Left ventricle myocardium inferior (tissue), 1 donor: ENCODE data around the gene MRPL2. TPM values are rescaled to one million over a fixed set of nuclear protein-coding genes. Genes with fewer than 3 reads are reported as not detected.

Experiments used
- DNase-seq: peaks from one replicate; pipeline ENCODE4 v3.0.0-alpha.2; 2020
- H3K27ac ChIP-seq: fragments of 200-600 bp; replicated peaks from 2 replicates; pipeline ENCODE4 v1.8.0; 2021
- H3K27me3 ChIP-seq: fragments of 200-600 bp; 2 replicates; pipeline ENCODE4 v1.8.0; 2021; ENCODE audit warnings: low read depth
- H3K36me3 ChIP-seq: fragments of 200-600 bp; 2 replicates; pipeline ENCODE4 v1.8.0; 2021
- H3K4me1 ChIP-seq: fragments of 200-600 bp; 2 replicates; pipeline ENCODE4 v1.8.0; 2021
- H3K4me3 ChIP-seq: fragments of 200-600 bp; 2 replicates; pipeline ENCODE4 v1.8.0; 2021; ENCODE audit warnings: mild to moderate bottlenecking, moderate library complexity
- H3K9me3 ChIP-seq: fragments of 200-600 bp; replicated peaks from 2 replicates; pipeline ENCODE4 v1.8.0; 2021
- intact Hi-C: fragments of 100-400 bp; cut with micrococcal nuclease; formaldehyde crosslinking; loops from one replicate; pipeline ENCODE4 v1.11.0; 2022
- total RNA-seq: library from RNA; stranded (reverse); fragmentation: NEBNext Ultra II Directional; extraction: Animal tissue kit (Norgen Biotek cat#: 25700); gene quantifications from one replicate; pipeline ENCODE4 v1.2.1, GENCODE V29; 2021
- TF ChIP-seq, protein P1 (sequence below): fragments of 200-600 bp; IDR thresholded peaks from 2 replicates; pipeline ENCODE4 v1.8.0; 2021; ENCODE audit warnings: antibody characterized with exemption, mild to moderate bottlenecking, borderline replicate concordance
- donor health status: DM: no; HTN: yes; CAD: no; lungs with severe emphysema.

MRPL2 gene
- total RNA-seq, 1 donor from 2014 or later = 94.9 TPM

GRCh38 chr6:43078691-43079090, 19.5 kb upstream of the MRPL2 start:
- H3K36me3 ChIP-seq = peaks cover 14% of the 10 kb centered on the region
- intact Hi-C loops = no loop called here
- H3K9me3 ChIP-seq = no peaks in the 10 kb centered on the region
- peaks cover 29% of the 10 kb centered on the region for H3K27me3 ChIP-seq
- H3K4me1 ChIP-seq = peaks cover 15% of the 10 kb centered on the region
- no peak overlapping the region for H3K27ac ChIP-seq
- DNase-seq = no peak
- TF ChIP-seq, protein P1, sequence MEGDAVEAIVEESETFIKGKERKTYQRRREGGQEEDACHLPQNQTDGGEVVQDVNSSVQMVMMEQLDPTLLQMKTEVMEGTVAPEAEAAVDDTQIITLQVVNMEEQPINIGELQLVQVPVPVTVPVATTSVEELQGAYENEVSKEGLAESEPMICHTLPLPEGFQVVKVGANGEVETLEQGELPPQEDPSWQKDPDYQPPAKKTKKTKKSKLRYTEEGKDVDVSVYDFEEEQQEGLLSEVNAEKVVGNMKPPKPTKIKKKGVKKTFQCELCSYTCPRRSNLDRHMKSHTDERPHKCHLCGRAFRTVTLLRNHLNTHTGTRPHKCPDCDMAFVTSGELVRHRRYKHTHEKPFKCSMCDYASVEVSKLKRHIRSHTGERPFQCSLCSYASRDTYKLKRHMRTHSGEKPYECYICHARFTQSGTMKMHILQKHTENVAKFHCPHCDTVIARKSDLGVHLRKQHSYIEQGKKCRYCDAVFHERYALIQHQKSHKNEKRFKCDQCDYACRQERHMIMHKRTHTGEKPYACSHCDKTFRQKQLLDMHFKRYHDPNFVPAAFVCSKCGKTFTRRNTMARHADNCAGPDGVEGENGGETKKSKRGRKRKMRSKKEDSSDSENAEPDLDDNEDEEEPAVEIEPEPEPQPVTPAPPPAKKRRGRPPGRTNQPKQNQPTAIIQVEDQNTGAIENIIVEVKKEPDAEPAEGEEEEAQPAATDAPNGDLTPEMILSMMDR = no peak
- no peak overlapping the region for H3K4me3 ChIP-seq

GRCh38 chr6:43077981-43078511, 18.8 kb upstream of the MRPL2 start:
- TF ChIP-seq, protein P1 = no peak
- no peak overlapping the region for H3K27ac ChIP-seq

GRCh38 chr6:43077333-43077809, 18.1 kb upstream of the MRPL2 start:
- TF ChIP-seq, protein P1 = no peak
- intact Hi-C loops = no loop called here
- no peak for DNase-seq
- H3K9me3 ChIP-seq = no peaks in the 10 kb centered on the region
- H3K27ac ChIP-seq = no peak overlapping the region
- peaks cover 29% of the 10 kb centered on the region for H3K27me3 ChIP-seq
- peaks cover 15% of the 10 kb centered on the region for H3K4me1 ChIP-seq
- peaks cover 27% of the 10 kb centered on the region for H3K36me3 ChIP-seq
- peak overlapping the region; percentile 69 for H3K4me3 ChIP-seq

More at GRCh38 chr6:43077981-43078511, 18.8 kb upstream of the MRPL2 start:
- no peak for DNase-seq
- no peak overlapping the region for H3K4me3 ChIP-seq
- no peaks in the 10 kb centered on the region for H3K9me3 ChIP-seq
- intact Hi-C loops = no loop called here
- peaks cover 20% of the 10 kb centered on the region for H3K36me3 ChIP-seq
- H3K4me1 ChIP-seq = peaks cover 15% of the 10 kb centered on the region
- peaks cover 29% of the 10 kb centered on the region for H3K27me3 ChIP-seq

GRCh38 chr6:43076464-43077332, 17.5 kb upstream of the MRPL2 start:
- H3K4me1 ChIP-seq = peaks cover 15% of the 10 kb centered on the region
- peaks cover 29% of the 10 kb centered on the region for H3K27me3 ChIP-seq
- TF ChIP-seq, protein P1 = no peak
- DNase-seq = no peak
- intact Hi-C loops = no loop called here
- peaks cover 34% of the 10 kb centered on the region for H3K36me3 ChIP-seq
- H3K27ac ChIP-seq = no peak overlapping the region
- H3K4me3 ChIP-seq = peak overlapping the region; percentile 69
- no peaks in the 10 kb centered on the region for H3K9me3 ChIP-seq

- Histone ChIP-seq H3K27me3 (peaks cover 29% of the 10 kb centered on the region), H3K4me1 (peaks cover 15% of the 10 kb centered on the region), H3K9me3 (no peaks in the 10 kb centered on the region), H3K36me3 (peaks cover 42% of the 10 kb centered on the region), H3K27ac (no peak within 1 kb of the TSS), H3K4me3 (peak within 1 kb of the TSS; percentile 69)
- TF ChIP-seq, protein P1 = no peak
- intact Hi-C loops = no loop called here
- DNase-seq = peak; percentile 22
Measured at GRCh38 chr6:43075670-43076463, 16.6 kb upstream of the MRPL2 start, which contains the start of gene PTK7. Gene PTK7 (plus strand): TSS chr6:43076314. CDS start chr6:43076489, 175 bp downstream.
